K562 (cell line): Measurements from ENCODE around the gene ICAM1. TPM values are rescaled to one million over a fixed set of nuclear protein-coding genes. Genes with fewer than 3 reads are reported as not detected.

Experiments used
- ASH1L ChIP-seq: fragments of 450-650 bp; IDR thresholded peaks from 2 replicates; pipeline ENCODE4 v1.6.1; 2018; ENCODE audit warnings: borderline replicate concordance, mild to moderate bottlenecking, low read depth; ENCODE audit not compliant: partially characterized antibody
- CAMTA2 ChIP-seq: fragments of 250-450 bp; sonication (Bioruptor Pico); conservative IDR thresholded peaks from 2 replicates; pipeline ENCODE4 v1.5.1; 2022
- CBFA2T2 ChIP-seq: fragments of 450-650 bp; conservative IDR thresholded peaks from 2 replicates; pipeline ENCODE4 v1.6.1; 2017; ENCODE audit warnings: mild to moderate bottlenecking
- E2F1 ChIP-seq: sonication (generic); formaldehyde crosslinking; IDR thresholded peaks from 2 replicates; pipeline ENCODE4 v1.8.1; 2023; ENCODE audit warnings: mild to moderate bottlenecking, missing genetic modification reagents, moderate library complexity
- ELF1 ChIP-seq: fragments of 200-800 bp; sonication (Bioruptor generic); IDR thresholded peaks from 2 replicates; pipeline ENCODE4 v1.6.1; 2016; ENCODE audit warnings: missing genetic modification characterization, missing compliant biosample characterization
- EP400 ChIP-seq: fragments of 450-650 bp; IDR thresholded peaks from 2 replicates; pipeline ENCODE4 v1.6.1; 2017; ENCODE audit warnings: antibody characterized with exemption, mild to moderate bottlenecking, moderate library complexity
- ERF ChIP-seq: fragments of 450-650 bp; formaldehyde crosslinking; IDR thresholded peaks from 2 replicates; pipeline ENCODE4 v1.4.0; 2020; ENCODE audit warnings: mild to moderate bottlenecking, mixed read lengths
- ETV6 ChIP-seq, 3 experiments: fragments of 150-350 bp in 1 of 3; sonication (generic) in 1 of 3; formaldehyde crosslinking in 1 of 3; IDR thresholded peaks; 2 replicates each; pipeline versions ENCODE4 v1.6.1 to v1.8.0; 2014 to 2022; ENCODE audit warnings: borderline replicate concordance in 2 of 3, low read depth in 2 of 3, antibody characterized with exemption in 1 of 3, low read length in 1 of 3, mild to moderate bottlenecking in 1 of 3, missing genetic modification reagents in 1 of 3
- FOXK2 ChIP-seq, 2 experiments: fragments of 450-650 bp; IDR thresholded peaks in 1 of 2; conservative IDR thresholded peaks in 1 of 2; 2 replicates each; pipeline ENCODE4 v1.6.1; 2016; ENCODE audit warnings: low read depth in 2 of 2, mild to moderate bottlenecking in 1 of 2
- GABPB1 ChIP-seq: sonication (generic); formaldehyde crosslinking; IDR thresholded peaks from 2 replicates; pipeline ENCODE4 v1.8.0; 2022; ENCODE audit warnings: mild to moderate bottlenecking, missing genetic modification reagents
- HDAC8 ChIP-seq: fragments of 450-650 bp; IDR thresholded peaks from 2 replicates; pipeline ENCODE4 v1.6.1; 2016; ENCODE audit warnings: mild to moderate bottlenecking, missing genetic modification characterization, moderate library complexity, missing compliant biosample characterization
- HLTF ChIP-seq: fragments of 450-650 bp; IDR thresholded peaks from 2 replicates; pipeline ENCODE4 v1.6.1; 2016
- PTBP1 ChIP-seq: fragments of 200-400 bp; formaldehyde crosslinking; IDR thresholded peaks from 2 replicates; pipeline ENCODE4 v1.6.1; 2017; ENCODE audit warnings: low read depth, low read length
- TBL1XR1 ChIP-seq, 2 experiments: IDR thresholded peaks; 2 replicates each; pipeline ENCODE4 v1.6.1; 2012; ENCODE audit warnings: improper control_type of control experiment in 2 of 2, low read length in 2 of 2, mild to moderate bottlenecking in 1 of 2
- ZNF184 ChIP-seq: sonication (generic); formaldehyde crosslinking; IDR thresholded peaks from 2 replicates; pipeline ENCODE4 v1.5.0; 2020; ENCODE audit warnings: missing genetic modification reagents
- ZNF444 ChIP-seq: fragments of 250-450 bp; sonication (Bioruptor Pico); IDR thresholded peaks from 2 replicates; pipeline ENCODE4 v1.4.0; 2020; ENCODE audit warnings: mild to moderate bottlenecking, moderate library complexity
- polyA plus RNA-seq, 8 experiments: library from polyadenylated mRNA; depleted of rRNA in 4 of 8; stranded (reverse) in 5 of 8; unstranded in 3 of 8; fragments of >200 nt; fragmentation: Nextera tagmentation in 2 of 8; fragmentation: Illumina TruSeq in 1 of 8; extraction: Ambion mirVana in 2 of 8; extraction: Trizol in 1 of 8; gene quantifications; 2 replicates each; pipeline versions ENCODE4 v1.2.1 to v1.2.3, GENCODE V29; 2011 to 2014; ENCODE audit warnings: inconsistent platforms in 1 of 8, missing spikeins in 1 of 8
- total RNA-seq, 7 experiments: library from RNA; depleted of rRNA in 6 of 7; stranded (reverse); fragments of >200 nt in 6 of 7; fragmentation: Illumina TruSeq in 2 of 7; extraction: Trizol in 2 of 7; gene quantifications; 2 replicates each; pipeline versions ENCODE4 v1.2.1 to v1.2.3, GENCODE V29; 2011 to 2021; ENCODE audit warnings: low replicate concordance in 1 of 7
- TF ChIP-seq, protein P1 (sequence below), 2 experiments: IDR thresholded peaks in 1 of 2; conservative IDR thresholded peaks in 1 of 2; 2 replicates each; pipeline ENCODE4 v1.6.1; 2016; ENCODE audit warnings: low read depth in 2 of 2, mild to moderate bottlenecking in 1 of 2, missing compliant biosample characterization in 1 of 2, missing genetic modification characterization in 1 of 2, moderate library complexity in 1 of 2

ICAM1 gene
- total and polyA plus RNA-seq, 9 of the 15 experiments (the other 6 are each of a cell fraction or from before 2014, with no cell fraction given): 2.3 to 24.4 (median 13.4) TPM

GRCh38 chr19:10270616-10271394, at the start of gene ICAM1 (continued):
- TF ChIP-seq E2F1 (CRISPR knock-in tag): peak; percentile 83; the same call in 1 of the 2 replicates
- TF ChIP-seq ETV6 (IDR thresholded peaks at IDR 0.05; ENCODE audit: borderline replicate concordance in 1 of 2, low read depth in 2 of 2, low read length in 1 of 2): peak in 1 of 2 experiments; percentile 77; a peak in 1 of 4 replicates
- no peak for TF ChIP-seq ETV6 (CRISPR knock-in tag; IDR thresholded peaks at IDR 0.05; ENCODE audit: borderline replicate concordance)
- TF ChIP-seq ASH1L: peak; percentile 35
- peak; percentile 12; the same call in 1 of the 2 replicates for TF ChIP-seq CBFA2T2
- TF ChIP-seq PTBP1: peak; percentile 90
- TF ChIP-seq ELF1 (tag): peak; percentile 92
- TF ChIP-seq TBL1XR1 (IDR thresholded peaks at IDR 0.05; ENCODE audit: low read length in 2 of 2): peak in 1 of 2 experiments; percentile 6; a peak in 1 of 4 replicates
- TF ChIP-seq, protein P1, sequence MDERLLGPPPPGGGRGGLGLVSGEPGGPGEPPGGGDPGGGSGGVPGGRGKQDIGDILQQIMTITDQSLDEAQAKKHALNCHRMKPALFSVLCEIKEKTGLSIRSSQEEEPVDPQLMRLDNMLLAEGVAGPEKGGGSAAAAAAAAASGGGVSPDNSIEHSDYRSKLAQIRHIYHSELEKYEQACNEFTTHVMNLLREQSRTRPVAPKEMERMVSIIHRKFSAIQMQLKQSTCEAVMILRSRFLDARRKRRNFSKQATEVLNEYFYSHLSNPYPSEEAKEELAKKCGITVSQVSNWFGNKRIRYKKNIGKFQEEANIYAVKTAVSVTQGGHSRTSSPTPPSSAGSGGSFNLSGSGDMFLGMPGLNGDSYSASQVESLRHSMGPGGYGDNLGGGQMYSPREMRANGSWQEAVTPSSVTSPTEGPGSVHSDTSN (CRISPR knock-in tag; IDR thresholded peaks at IDR 0.05; ENCODE audit: low read depth): no peak
- TF ChIP-seq, protein P1 (tag; conservative IDR thresholded peaks at IDR 0.05; ENCODE audit: low read depth): no peak
- TF ChIP-seq EP400: peak; percentile 88
- no peak for TF ChIP-seq HDAC8 (tag)
- no peak for TF ChIP-seq HLTF
- peak; percentile 30 to 36; a peak in 3 of 4 replicates for TF ChIP-seq FOXK2 (conservative IDR thresholded peaks at IDR 0.05 in 1 of 2, IDR thresholded peaks at IDR 0.05 in 1 of 2; ENCODE audit: low read depth in 2 of 2)
- TF ChIP-seq ZNF184 (CRISPR knock-in tag): no peak
- 0 out of 2 replicates have a peak, but pooled peaks have one; percentile 22 for TF ChIP-seq CAMTA2 (CRISPR knock-in tag)
- TF ChIP-seq GABPB1: peak; percentile 58
- no peak for TF ChIP-seq ERF (CRISPR knock-in tag)
- no peak for TF ChIP-seq ZNF444
